Spinal cord (tissue), 10 donors: ENCODE data around the gene TMEM127. TPM values are rescaled to one million over a fixed set of nuclear protein-coding genes. Genes with fewer than 3 reads are reported as not detected.
"Not testable (repeated sequence)": the region's sequence is repeated elsewhere in the genome, so short reads cannot be mapped to it uniquely, and the experiment has no call there.

Experiments used
- DNase-seq, 6 donors: peaks; one replicate each; pipeline versions ENCODE4 v3.0.0 to v3.0.0-alpha.2; 2013 to 2015; ENCODE audit warnings: low spot score in 6 of 6, low read depth in 4 of 6
- H3K27ac ChIP-seq: one replicate; pipeline ENCODE4 v1.5.1; 2013; ENCODE audit warnings: low read depth, low read length, control low read depth
- H3K27me3 ChIP-seq: one replicate; pipeline ENCODE4 v1.6.1; 2013; ENCODE audit warnings: low read length; ENCODE audit not compliant: control insufficient read depth, insufficient read depth
- H3K36me3 ChIP-seq: one replicate; pipeline ENCODE4 v1.6.1; 2013; ENCODE audit warnings: low read length; ENCODE audit not compliant: control insufficient read depth, insufficient read depth
- H3K4me1 ChIP-seq: one replicate; pipeline ENCODE4 v1.6.1; 2013; ENCODE audit warnings: low read length; ENCODE audit not compliant: control insufficient read depth, insufficient read depth
- H3K4me3 ChIP-seq: one replicate; pipeline ENCODE4 v1.5.1; 2013; ENCODE audit warnings: low read depth, low read length, control low read depth
- H3K9me3 ChIP-seq: one replicate; pipeline ENCODE4 v1.6.1; 2013; ENCODE audit warnings: low read length; ENCODE audit not compliant: control insufficient read depth, insufficient read depth
- WGBS: methylation state at CpG from one replicate; pipeline ENCODE4 v1.1.5; 2013; ENCODE audit warnings: missing lambda C conversion rate; ENCODE audit not compliant: insufficient coverage; 5-methylcytosine and 5-hydroxymethylcytosine counted together
- polyA plus RNA-seq, 2 donors: library from polyadenylated mRNA; unstranded; fragments of 120-200 nt; gene quantifications; one replicate each; pipeline ENCODE4 v1.2.1, GENCODE V29; 2013; ENCODE audit not compliant: insufficient read length in 2 of 2
- total RNA-seq, 2 donors: library from RNA; depleted of rRNA in 1 of 2; stranded (reverse); fragments of 120-200 nt in 1 of 2; fragments of >200 nt in 1 of 2; gene quantifications; one replicate each; pipeline versions ENCODE4 v1.2.3 to v1.2.4, GENCODE V29; 2013 to 2014
- donor health status: healthy.

TMEM127 gene
- total and polyA plus RNA-seq, 4 donors, result 21.2 to 64.3 (median 43.5) TPM

- no peaks in the 10 kb centered on the region for H3K4me1 ChIP-seq
- no peak overlapping the region for H3K4me3 ChIP-seq
- H3K27ac ChIP-seq, result no peak overlapping the region
- WGBS, result 72% methylated on average over 3 of the region's 4 CpGs
- H3K27me3 ChIP-seq, result no peaks in the 10 kb centered on the region
- no peaks in the 10 kb centered on the region for H3K36me3 ChIP-seq
- DNase-seq, result no peak
- H3K9me3 ChIP-seq, result no peaks in the 10 kb centered on the region
Observed at GRCh38 chr2:96233880-96234316, 31.9 kb downstream of the TMEM127 start.

- no peak overlapping the region for H3K27ac ChIP-seq
- DNase-seq, result no peak
- no peaks in the 10 kb centered on the region for H3K27me3 ChIP-seq
- no peak overlapping the region for H3K4me3 ChIP-seq
- no peaks in the 10 kb centered on the region for H3K36me3 ChIP-seq
- WGBS, result 93% methylated on average over 3 of the region's 6 CpGs
- H3K4me1 ChIP-seq, result no peaks in the 10 kb centered on the region
- H3K9me3 ChIP-seq, result no peaks in the 10 kb centered on the region
Observed at GRCh38 chr2:96233436-96233835, 32.4 kb downstream of the TMEM127 start.

- H3K36me3 ChIP-seq, result no peaks in the 10 kb centered on the region
Observed at GRCh38 chr2:96231316-96231715, 34.5 kb downstream of the TMEM127 start.

GRCh38 chr2:96225016-96225533 lies 40.7 kb downstream of the TMEM127 start:
- Histone ChIP-seq H3K27me3 (no peaks in the 10 kb centered on the region), H3K9me3 (no peaks in the 10 kb centered on the region), H3K36me3 (no peaks in the 10 kb centered on the region), H3K27ac (peak overlapping the region; percentile 36), H3K4me1 (no peaks in the 10 kb centered on the region), H3K4me3 (no peak overlapping the region)
- no peak for DNase-seq
- 90% methylated on average over 2 of the region's 3 CpGs for WGBS

More at GRCh38 chr2:96231316-96231715, 34.5 kb downstream of the TMEM127 start:
- H3K9me3 ChIP-seq, result no peaks in the 10 kb centered on the region
- H3K27ac ChIP-seq, result no peak overlapping the region
- H3K4me3 ChIP-seq, result no peak overlapping the region
- 93% methylated on average over 4 of the region's 4 CpGs for WGBS
- no peak for DNase-seq
- H3K27me3 ChIP-seq, result no peaks in the 10 kb centered on the region
- no peaks in the 10 kb centered on the region for H3K4me1 ChIP-seq

- not testable (repeated sequence) for H3K27ac ChIP-seq, H3K9me3 ChIP-seq, H3K4me3 ChIP-seq, H3K4me1 ChIP-seq, H3K27me3 ChIP-seq, DNase-seq, H3K36me3 ChIP-seq
- no CpG with 5 or more reads among the region's 1 CpG for WGBS
Observed at GRCh38 chr2:96221106-96221505, 44.7 kb downstream of the TMEM127 start.

- not testable (repeated sequence) for DNase-seq, H3K27ac ChIP-seq, H3K9me3 ChIP-seq, H3K4me1 ChIP-seq, H3K27me3 ChIP-seq, H3K4me3 ChIP-seq, H3K36me3 ChIP-seq
- 87% methylated on average over 4 of the region's 4 CpGs for WGBS
Observed at GRCh38 chr2:96219959-96220358, 45.8 kb downstream of the TMEM127 start.

- no peak overlapping the region for H3K4me3 ChIP-seq
- H3K27me3 ChIP-seq, result no peaks in the 10 kb centered on the region
- no peaks in the 10 kb centered on the region for H3K4me1 ChIP-seq
- H3K27ac ChIP-seq, result no peak overlapping the region
- no peaks in the 10 kb centered on the region for H3K9me3 ChIP-seq
- H3K36me3 ChIP-seq, result no peaks in the 10 kb centered on the region
- 82% methylated on average over 4 of the region's 13 CpGs for WGBS
- no peak for DNase-seq
Observed at GRCh38 chr2:96218508-96219131, 47.2 kb downstream of the TMEM127 start.

- H3K27me3 ChIP-seq, result no peaks in the 10 kb centered on the region
- H3K36me3 ChIP-seq, result peaks cover 6% of the 10 kb centered on the region
- no peaks in the 10 kb centered on the region for H3K9me3 ChIP-seq
- WGBS, result 100% methylated on average over 2 of the region's 4 CpGs
- H3K27ac ChIP-seq, result no peak overlapping the region
- no peak overlapping the region for H3K4me3 ChIP-seq
- peaks cover 6% of the 10 kb centered on the region for H3K4me1 ChIP-seq
- DNase-seq, result no peak
Observed at GRCh38 chr2:96214554-96214953, 51.2 kb downstream of the TMEM127 start.

GRCh38 chr2:96213379-96213778 lies 52.4 kb downstream of the TMEM127 start:
- H3K9me3 ChIP-seq, result no peaks in the 10 kb centered on the region
- 88% methylated on average over 7 of the region's 12 CpGs for WGBS
- H3K36me3 ChIP-seq, result peaks cover 6% of the 10 kb centered on the region
- H3K4me3 ChIP-seq, result no peak overlapping the region
- no peak for DNase-seq
- H3K27ac ChIP-seq, result no peak overlapping the region
- no peaks in the 10 kb centered on the region for H3K27me3 ChIP-seq
- peaks cover 9% of the 10 kb centered on the region for H3K4me1 ChIP-seq

- Histone ChIP-seq H3K4me1 (peaks cover 9% of the 10 kb centered on the region), H3K9me3 (no peaks in the 10 kb centered on the region), H3K27ac (no peak overlapping the region), H3K4me3 (no peak overlapping the region), H3K27me3 (no peaks in the 10 kb centered on the region), H3K36me3 (peaks cover 6% of the 10 kb centered on the region)
- DNase-seq, result no peak
- WGBS, result 74% methylated on average over 3 of the region's 4 CpGs
Observed at GRCh38 chr2:96212339-96212738, 53.5 kb downstream of the TMEM127 start.
